Stimulated activated CD4-positive, alpha-beta T cell treated with anti-CD3 and anti-CD28 coated beads, Interleukin-1b, Interleukin-23, amount 100 ng/mL, for 48 hours (primary cell): ENCODE data around the gene PCMT1.
"Not testable (repeated sequence)": the region's sequence is repeated elsewhere in the genome, so short reads cannot be mapped to it uniquely, and the experiment has no call there.

Source experiments
- DNase-seq: peaks from one replicate; pipeline ENCODE4 v3.0.0-alpha.2; 2020

Gene PCMT1

GRCh38 chr6:149749594-149750135 is at the start of gene PCMT1:
TSS of gene PCMT1 (plus strand) at chr6:149749741. CDS start at chr6:149749902, 161 bp downstream.
- DNase-seq = peak; percentile 90

GRCh38 chr6:149701714-149702113 is 47.8 kb upstream of the PCMT1 start:
- no peak for DNase-seq

GRCh38 chr6:149711711-149712110 is 37.8 kb upstream of the PCMT1 start:
- no peak for DNase-seq

GRCh38 chr6:149714442-149714841 is 35.1 kb upstream of the PCMT1 start:
- no peak for DNase-seq

- DNase-seq = no peak
These were observed 33.2 kb upstream of the PCMT1 start for GRCh38 chr6:149716181-149716963.

- no peak for DNase-seq
These were observed 32.3 kb upstream of the PCMT1 start for GRCh38 chr6:149717255-149717587.

- DNase-seq = peak; percentile 92
These were observed 31.7 kb upstream of the PCMT1 start, which contains the start of gene LATS1 for GRCh38 chr6:149717588-149718458. TSS of gene LATS1 (minus strand) at chr6:149718101. CDS start at chr6:149702126, 15,975 bp downstream.

- no peak for DNase-seq
These were observed 30.0 kb upstream of the PCMT1 start for GRCh38 chr6:149719531-149719930.

- no peak for DNase-seq
These were observed 26.3 kb upstream of the PCMT1 start for GRCh38 chr6:149723262-149723661.

- DNase-seq = peak; percentile 40
These were observed 25.6 kb upstream of the PCMT1 start for GRCh38 chr6:149723771-149724417.

GRCh38 chr6:149725785-149726184 is 23.8 kb upstream of the PCMT1 start:
- DNase-seq = no peak

- no peak for DNase-seq
These were observed 21.6 kb upstream of the PCMT1 start for GRCh38 chr6:149727793-149728498.

- DNase-seq = no peak
These were observed 20.9 kb upstream of the PCMT1 start for GRCh38 chr6:149728499-149729234.

- DNase-seq = no peak
These were observed 19.7 kb upstream of the PCMT1 start for GRCh38 chr6:149729824-149730223.

- no peak for DNase-seq
These were observed 16.3 kb upstream of the PCMT1 start for GRCh38 chr6:149733089-149733720.

GRCh38 chr6:149734915-149735314 is 14.6 kb upstream of the PCMT1 start:
- no peak for DNase-seq

- not testable (repeated sequence) for DNase-seq
These were observed 4.3 kb upstream of the PCMT1 start for GRCh38 chr6:149745252-149745651.

- DNase-seq = peak; percentile 94
These were observed 3.2 kb upstream of the PCMT1 start, which contains the start of gene NUP43 for GRCh38 chr6:149746147-149746946. TSS of gene NUP43 (minus strand) at chr6:149746529. CDS start at chr6:149746495, 34 bp downstream.

- not testable (repeated sequence) for DNase-seq
These were observed 403 bp upstream of the PCMT1 start for GRCh38 chr6:149749082-149749593.

- DNase-seq = peak; percentile 69
These were observed 632 bp downstream of the PCMT1 start for GRCh38 chr6:149750136-149750609.
